GM18502 (cell line): Measurements from ENCODE around the gene VPS8.

Experiments
- ATAC-seq: cut with Tn5 transposase; IDR thresholded peaks from one replicate; pipeline ENCODE4 v1.9.1; 2021; ENCODE audit warnings: mild to moderate bottlenecking; ENCODE audit not compliant: unreplicated experiment, poor library complexity

Gene VPS8

DNA sequence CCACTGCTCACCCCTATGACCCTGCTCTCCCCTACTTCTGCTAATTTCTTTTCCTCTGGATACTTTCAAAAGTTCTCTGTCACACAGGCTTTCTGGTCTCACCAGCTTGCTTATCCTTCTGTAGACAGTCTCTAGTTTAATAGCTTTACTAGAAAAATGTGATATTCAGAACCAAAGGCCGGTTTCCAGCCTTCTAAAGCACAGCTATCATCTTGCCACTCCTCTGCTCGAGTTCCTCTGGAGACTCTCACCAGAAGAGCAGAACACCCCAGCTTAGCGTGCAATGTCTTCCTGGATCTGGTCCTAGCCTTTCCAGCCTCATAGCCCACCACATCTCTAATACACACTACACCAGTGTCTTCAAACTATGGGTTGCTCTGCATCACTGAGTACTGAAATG is 1.8 kb upstream of the VPS8 start:
- no peak for ATAC-seq

- ATAC-seq, result no peak
Measured at GRCh38 chr3:184811034-184811433, 932 bp upstream of the VPS8 start.

GRCh38 chr3:184811663-184811998 is 335 bp upstream of the VPS8 start:
- ATAC-seq, result no peak

GRCh38 chr3:184812662-184813042 is 686 bp downstream of the VPS8 start:
- ATAC-seq, result peak; percentile 35

DNA sequence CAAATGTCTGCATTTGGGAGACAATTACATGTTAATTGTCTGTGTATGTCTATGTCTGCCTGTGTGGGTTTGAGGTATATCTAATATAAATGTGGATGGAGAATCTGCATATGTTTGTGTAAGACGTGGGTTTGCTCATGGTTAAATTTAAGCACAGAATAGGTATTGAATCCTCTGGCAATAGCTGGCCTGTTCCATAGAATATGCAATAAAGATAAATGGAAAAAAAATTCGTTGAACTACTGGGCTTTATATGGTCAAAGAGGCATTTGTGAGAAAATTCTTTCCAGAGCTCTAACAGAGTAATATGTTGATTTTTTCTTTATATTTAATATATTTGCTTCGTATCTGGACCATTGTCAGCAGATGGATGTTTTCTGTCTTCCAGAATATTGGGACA is 1.4 kb downstream of the VPS8 start:
- no peak for ATAC-seq

GRCh38 chr3:184814214-184814613 is 2.2 kb downstream of the VPS8 start:
- ATAC-seq, result no peak

GRCh38 chr3:184815046-184815930 is 3.3 kb downstream of the VPS8 start:
- ATAC-seq, result no peak

GRCh38 chr3:184816614-184817013 is 4.6 kb downstream of the VPS8 start:
- ATAC-seq, result no peak

DNA sequence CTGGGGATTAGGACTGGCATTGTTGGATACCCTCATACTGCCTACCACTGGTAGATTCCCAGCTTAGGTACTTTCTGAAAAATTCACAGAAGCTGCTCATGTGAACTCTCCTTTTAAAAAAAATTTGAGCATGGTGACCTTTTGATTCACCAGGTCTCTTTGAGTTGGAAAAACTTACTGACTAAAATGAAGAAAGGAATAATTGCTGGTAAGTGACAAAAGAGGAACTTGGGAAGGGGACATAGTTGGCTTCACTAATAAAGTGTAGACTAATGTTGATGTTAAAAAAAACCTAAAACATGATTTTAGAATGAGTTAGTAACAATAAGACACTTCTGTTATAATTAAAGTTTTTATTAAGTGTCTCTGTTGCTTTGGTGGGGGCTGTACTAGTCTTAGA is 8.6 kb downstream of the VPS8 start:
- ATAC-seq, result no peak

GRCh38 chr3:184821034-184821433 is 9.1 kb downstream of the VPS8 start:
- no peak for ATAC-seq

GRCh38 chr3:184822081-184822480 is 10.1 kb downstream of the VPS8 start:
- ATAC-seq, result no peak

GRCh38 chr3:184822654-184823053 is 10.7 kb downstream of the VPS8 start:
- no peak for ATAC-seq

DNA sequence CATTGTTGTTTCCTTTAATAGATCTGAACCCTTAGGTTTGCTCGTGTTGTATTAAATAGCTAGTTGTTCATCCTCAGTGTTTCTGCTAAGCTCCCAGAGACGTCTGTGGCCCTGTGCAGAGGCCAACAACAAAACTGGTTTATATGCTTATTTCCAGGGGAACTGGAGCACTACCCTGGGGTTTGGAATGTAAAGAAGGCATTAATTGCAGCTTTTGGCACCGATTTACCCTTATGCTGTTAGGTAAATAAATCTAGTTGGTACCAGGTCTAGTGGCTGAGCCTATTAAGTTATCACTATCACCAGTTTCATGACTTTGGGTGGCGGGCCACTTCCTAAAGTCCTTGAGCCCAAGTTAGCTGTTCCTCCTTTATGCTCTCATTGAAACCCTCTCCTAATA is 12.0 kb downstream of the VPS8 start:
- no peak for ATAC-seq

- no peak for ATAC-seq
Measured at GRCh38 chr3:184825121-184825820, 13.3 kb downstream of the VPS8 start.

DNA sequence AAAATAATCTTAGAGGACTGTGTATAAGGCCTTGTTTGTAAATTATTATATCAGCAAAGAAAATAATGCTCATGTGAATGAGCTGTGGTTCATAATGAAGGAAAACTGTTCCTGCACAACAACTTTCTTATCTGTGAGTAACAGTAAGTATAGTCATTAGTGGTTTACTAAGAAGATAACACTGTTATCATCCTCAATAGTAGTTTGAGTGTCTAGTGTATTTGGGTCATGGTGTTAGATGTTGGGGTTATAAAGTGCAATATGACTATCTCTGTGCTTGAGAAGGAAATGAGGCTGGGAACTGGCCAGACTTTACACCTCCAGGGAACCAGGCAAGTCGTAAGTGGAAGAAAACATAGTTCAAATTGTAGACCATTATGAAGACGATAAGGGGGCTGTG is 15.6 kb downstream of the VPS8 start:
- no peak for ATAC-seq

DNA sequence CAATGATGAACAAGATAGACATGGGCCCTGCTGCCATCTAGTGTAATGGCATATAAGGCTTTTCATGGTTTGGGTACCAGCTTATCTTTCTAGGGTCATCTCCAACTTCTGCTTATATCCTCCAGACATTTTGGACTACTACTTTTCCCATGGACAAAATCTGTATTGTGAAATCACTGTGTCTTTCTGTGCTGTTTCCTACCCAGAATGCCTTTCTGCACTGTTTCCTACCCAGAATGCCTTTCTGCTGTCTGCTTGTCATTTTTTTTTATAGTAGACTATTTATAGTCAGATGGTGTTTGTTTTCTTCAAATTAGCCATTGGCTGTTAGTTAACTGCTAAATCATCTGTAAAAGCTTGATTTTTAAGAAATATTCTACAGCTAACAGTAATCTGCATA is 20.1 kb downstream of the VPS8 start:
- ATAC-seq, result no peak

DNA sequence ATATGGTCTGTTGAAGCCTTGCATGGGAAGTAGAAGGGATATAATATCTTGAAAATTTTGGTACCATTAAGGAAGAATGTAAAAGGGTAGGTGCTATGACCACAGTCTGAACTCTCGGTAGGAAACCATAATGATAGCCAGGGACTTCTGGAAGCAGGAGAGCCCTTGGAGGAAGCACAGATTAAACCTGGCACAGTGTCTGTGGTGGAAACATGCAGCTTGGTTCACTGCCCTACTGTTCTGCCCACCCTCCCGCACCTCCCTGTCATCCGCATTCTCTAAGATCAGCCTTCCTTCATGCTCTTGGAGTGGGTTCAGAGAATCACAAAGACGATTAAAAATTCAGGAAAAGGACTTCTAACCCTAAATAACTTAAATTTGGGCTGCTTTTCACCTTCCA is 20.9 kb downstream of the VPS8 start:
- no peak for ATAC-seq

DNA sequence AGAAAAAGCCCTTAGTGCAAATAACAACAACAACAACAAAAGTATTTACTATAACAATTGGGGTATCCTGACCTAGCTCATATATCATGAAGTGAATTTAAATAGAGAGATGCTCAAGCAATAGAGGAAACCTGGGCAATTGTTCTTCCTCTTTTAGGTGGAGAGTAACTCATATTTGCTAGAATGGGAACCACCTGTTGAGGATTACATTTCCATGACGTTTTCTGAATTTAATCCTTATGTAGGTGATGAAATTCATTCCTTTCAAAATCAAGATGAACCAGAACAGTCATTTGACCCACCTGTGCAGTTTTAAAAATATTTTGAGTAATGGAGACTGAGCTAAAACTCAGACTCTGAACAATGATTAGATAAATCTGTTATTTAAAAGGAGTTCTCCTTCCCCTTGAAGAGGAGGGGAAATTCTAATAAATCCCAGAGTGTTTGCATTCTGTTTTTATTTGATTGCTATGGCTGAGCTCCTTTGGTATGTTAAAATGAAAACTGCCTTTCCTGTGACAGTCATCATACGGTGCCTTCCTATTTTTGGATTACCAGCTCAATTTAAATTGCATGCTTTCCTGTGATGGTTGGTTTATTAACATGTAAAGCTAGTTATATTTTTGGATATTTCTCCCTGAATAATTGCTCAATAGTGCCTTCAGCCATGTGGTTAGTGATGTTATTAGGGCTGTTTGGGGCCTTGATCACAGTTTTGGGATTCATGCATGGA is 24.3 kb downstream of the VPS8 start:
- no peak for ATAC-seq

- ATAC-seq, result no peak
Measured at GRCh38 chr3:184842433-184842832, 30.5 kb downstream of the VPS8 start.

DNA sequence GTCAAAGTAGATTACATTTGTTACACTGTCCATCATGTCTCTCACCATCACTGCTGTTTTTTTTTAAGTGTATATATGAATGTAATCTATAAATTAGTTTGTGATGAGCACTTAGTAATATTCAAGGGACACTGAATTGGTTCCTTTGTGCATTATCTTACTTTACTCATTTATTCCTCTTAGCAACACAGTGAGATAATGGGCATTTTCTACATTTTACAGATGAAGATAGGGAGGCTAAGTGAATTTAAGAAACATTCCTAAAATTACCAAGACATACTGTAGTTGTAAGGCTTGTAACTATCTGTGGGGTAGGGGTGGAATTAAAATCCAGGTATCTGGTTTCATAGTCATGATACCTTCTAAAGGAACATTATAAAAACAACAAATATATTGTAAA is 33.9 kb downstream of the VPS8 start:
- no peak for ATAC-seq

- no peak for ATAC-seq
Measured at GRCh38 chr3:184846496-184846895, 34.5 kb downstream of the VPS8 start.
